ENCODE results near the gene POLE4.

POLE4 gene

DNA sequence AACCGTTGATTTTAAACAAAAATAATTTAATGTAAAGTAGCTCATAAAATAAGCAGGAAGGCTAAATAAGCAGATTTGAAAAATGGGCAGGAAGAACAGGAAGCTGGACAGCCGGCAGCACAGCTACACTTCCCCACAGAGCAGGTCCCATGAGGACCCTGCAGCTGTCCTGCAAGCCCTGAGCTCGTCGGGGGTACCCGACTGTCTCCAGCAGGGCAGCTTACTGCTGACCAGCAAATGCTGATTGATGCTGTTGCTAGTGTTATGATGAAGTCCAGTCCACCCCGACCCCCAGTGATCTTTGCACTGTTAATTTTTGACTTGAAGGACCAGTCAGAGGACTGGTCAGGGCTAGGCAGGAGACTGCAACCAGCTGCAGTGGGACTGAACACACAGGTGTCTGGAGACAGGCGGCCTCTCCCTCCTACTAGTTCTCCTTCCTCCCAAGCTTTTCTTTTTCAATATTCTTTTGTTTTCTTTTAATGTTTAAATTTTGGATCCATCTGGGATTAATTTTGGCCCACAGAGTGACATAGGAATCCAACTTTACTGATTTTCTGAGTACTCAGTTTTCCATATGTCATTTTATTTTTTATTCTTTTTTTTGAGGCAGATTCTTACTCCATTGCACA is 27.7 kb downstream of the POLE4 start:
- in situ Hi-C loops (cut with MboI; ENCODE audit: low sequenced_read_pairs): no loop called here

DNA sequence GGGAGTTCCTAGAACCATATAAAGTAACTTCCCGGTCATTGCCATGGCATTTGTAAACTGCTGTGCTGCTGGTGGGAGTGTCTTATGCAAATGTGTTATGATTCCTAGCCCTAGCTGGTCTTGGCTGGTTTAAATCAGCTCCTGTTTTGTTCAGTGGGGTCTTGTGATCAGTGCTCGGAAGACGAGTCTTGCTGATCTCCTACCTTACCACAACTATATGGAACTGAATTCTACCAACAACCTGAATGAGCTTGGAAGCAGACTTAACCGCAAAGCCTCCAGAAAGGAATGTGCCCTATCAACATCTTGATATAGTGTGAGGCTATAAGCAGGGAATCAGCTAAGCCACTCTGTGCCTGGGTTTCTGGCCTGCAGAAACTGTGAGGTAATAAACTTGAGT is 33.5 kb downstream of the POLE4 start:
- in situ Hi-C loops (cut with MboI; ENCODE audit: low sequenced_read_pairs): no loop called here

DNA sequence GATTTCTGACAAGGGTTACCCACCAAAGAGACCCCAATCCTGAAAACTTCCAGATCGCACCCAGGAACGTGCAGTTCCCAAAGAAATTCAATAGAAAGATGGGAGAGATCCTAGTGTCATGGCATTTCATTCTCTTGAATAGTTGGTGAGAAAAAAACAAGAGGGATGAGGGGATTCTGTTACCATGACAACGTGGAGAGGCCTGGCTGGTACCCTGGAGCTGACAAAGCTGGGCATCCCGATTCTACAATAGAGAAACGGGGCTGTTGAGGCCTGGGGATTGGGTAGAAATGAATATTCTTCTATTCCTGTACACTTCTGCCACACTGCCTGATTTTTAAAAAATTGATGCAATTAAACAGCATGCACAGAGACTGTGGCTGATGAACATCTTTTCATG is 41.0 kb downstream of the POLE4 start:
- in situ Hi-C loops (cut with MboI; ENCODE audit: low sequenced_read_pairs): no loop called here

DNA sequence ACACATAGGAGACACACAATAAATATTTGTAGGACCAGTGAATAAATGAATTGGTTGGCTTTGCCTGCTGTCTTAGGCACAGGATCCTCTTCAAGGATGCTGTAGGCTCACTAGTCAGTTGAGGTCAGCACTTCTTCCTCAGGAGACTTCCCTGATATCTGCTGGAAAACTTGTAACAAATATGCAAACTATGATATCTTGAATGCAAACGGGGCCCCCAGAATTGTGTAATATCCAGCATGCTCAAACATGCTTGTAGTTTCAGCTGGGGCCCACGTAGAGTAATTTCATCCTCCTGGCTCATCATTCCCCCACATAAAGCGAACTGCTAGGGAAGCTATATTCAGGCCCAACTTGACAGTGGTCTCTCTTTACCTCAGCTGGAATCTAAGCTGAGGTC is 43.6 kb downstream of the POLE4 start:
- in situ Hi-C loops (cut with MboI; ENCODE audit: low sequenced_read_pairs): no loop called here

DNA sequence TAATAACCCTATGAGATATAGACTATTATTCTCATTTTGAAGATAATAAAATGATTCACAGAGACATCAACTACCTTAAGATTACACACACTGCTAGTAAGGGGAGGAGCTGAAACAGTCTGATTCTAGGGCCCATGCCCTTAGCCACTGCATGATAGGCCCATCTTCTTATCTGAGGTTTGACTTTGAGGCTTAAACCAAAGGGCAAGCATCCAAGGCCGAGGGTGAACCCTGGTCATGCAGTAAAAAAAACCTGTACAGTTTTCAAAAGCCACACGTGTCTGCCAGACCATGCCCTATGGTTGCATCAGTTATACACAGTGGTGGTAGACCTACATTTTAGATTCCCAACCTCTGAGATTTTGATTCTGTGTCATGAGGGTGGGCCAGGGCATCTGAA is 44.8 kb downstream of the POLE4 start:
- in situ Hi-C loops (cut with MboI; ENCODE audit: low sequenced_read_pairs): no loop called here

DNA sequence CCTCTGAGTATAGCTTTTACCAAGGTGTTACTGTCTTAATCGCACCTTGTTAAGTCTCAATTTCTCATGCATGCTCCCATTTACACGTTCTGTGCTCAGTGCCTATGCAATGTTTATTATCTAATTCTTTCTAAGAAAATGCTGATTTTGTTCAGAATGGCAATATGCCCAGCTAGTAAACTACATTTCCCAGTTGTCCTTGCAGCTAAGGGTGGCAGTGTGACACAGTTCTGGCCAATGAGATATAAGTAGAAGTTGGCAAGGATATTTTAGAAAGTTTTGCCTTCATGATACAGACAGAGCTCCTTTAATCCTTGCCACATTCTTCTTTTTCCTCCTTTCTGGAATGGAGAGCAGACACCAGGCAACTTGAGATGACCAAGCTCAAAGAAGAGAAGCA is 45.3 kb downstream of the POLE4 start:
- in situ Hi-C loops (cut with MboI; ENCODE audit: low sequenced_read_pairs): no loop called here

DNA sequence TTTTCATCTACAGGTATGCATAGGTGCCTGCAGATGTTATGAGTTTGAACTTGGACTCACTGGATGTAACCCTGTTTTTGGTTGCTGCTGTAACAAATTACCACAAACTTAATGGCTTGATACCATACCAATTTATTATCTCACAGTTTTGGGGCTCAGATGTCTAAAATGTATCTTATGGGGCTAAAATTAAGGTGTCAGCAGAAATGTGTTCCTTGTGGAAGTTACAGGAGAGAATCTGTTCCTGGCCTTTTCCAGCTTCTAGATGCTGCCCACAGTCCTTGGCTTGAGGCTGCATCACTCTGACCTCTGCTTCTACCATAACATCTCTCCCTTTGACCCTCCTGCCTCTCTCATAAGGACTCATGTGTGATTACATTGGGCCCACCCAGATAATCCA is 47.6 kb downstream of the POLE4 start:
- in situ Hi-C loops (cut with MboI; ENCODE audit: low sequenced_read_pairs): no loop called here

DNA sequence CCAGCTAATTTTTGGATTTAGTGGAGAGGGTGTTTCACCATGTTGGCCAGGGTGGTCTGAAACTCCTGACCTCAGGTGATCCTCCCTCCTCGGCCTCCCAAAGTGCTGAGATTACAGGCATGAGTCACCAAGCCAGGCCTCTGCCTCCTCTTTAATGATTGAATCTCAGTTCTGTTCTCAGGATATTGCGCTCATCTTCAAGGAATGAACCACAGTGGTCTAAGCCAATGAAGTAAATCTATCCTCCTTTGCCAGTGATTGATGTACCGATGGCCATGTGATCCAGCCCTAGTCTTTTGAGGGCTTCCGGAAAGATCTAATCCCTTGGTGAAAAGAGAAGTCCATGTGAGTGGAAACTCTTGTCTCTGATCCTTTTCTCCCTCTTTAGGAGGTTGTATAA is 48.6 kb downstream of the POLE4 start:
- in situ Hi-C loops (cut with MboI; ENCODE audit: low sequenced_read_pairs): no loop called here

DNA sequence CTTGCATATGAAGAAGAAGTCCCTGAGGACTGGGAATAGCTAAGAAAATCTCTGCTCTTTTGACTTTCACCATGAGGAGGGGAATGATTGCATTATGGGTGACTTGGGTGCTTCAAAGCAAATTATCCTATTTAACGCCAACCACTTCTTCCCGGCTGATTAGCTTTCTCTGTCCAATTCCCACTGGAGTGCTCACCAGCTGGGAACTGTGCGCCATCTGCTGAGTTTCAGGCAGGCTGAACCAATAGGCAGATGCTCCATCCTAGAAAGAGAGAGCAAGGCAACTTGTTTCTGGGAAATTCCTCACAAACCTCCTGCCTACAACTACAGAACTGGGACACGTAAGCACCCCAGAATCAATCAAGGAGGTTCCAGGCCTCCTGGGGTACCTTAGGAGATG is 49.4 kb downstream of the POLE4 start:
- in situ Hi-C loops (cut with MboI; ENCODE audit: low sequenced_read_pairs): no loop called here

DNA sequence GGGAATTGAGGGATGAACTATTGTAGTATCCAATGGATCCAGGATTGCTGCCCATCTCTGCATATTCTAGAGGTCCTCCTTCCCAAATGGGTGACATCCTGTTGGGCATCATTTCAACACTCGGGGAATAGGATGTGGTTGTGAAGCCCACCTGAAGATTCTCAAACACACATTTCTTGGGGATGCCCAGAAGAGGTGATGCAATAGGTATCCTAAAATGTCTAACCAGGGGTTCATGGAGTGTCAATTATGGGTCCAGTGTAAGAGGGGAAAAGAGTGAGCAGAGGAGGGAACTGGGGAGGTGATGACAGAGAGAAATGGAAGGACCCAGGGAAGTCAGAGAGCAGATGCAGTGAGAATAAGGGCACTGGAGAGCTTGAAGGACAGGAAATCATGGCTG is 52.1 kb downstream of the POLE4 start:
- in situ Hi-C loops (cut with MboI; ENCODE audit: low sequenced_read_pairs): no loop called here

DNA sequence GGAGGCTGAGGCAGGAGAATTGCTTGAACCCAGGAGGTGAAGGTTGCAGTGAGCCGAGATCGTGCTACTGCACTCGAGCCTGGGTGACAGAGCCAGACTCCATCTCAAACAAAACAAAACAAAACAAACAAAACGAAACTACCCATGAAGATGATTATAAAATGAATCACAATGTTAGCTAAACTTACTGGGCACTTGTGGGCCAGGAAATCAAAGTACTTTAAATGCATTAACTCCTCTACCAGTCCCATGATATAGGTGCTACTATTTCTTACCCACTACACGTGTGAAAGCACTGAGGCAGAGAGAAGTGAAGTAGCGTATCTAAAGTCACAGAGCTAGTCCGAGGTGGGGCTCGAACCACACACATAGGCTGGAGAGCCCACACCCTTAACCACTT is 53.6 kb downstream of the POLE4 start:
- in situ Hi-C loops (cut with MboI; ENCODE audit: low sequenced_read_pairs): no loop called here

DNA sequence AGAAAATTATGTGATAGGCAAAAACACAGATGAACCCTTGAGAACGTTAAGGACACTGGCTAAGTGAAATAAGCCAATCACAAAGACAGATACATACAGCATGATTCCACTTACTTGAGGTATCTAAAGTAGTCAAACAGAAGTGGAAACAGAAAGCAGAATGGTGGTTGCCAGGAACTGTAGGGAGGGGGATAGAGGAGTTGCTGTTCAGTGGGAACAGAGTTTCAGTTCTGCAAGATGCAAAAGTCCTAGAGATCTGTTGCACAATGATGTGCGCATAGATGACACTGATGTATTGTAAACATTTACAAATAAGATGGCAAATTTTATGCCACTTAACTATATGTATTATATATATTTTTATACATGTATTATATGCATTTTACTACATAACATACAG is 59.7 kb downstream of the POLE4 start:
- in situ Hi-C loops (cut with MboI; ENCODE audit: low sequenced_read_pairs): no loop called here

Measured in hTERT RPE-1 (cell line).